Activated T-cell treated with anti-CD3 and anti-CD28 coated beads for 24 hours (primary cell): ENCODE measurements around the gene NTNG1.

ENCODE experiments used
- DNase-seq: peaks from one replicate; pipeline ENCODE4 v3.0.0-alpha.2; 2020; ENCODE audit warnings: low read depth

Gene NTNG1

DNA sequence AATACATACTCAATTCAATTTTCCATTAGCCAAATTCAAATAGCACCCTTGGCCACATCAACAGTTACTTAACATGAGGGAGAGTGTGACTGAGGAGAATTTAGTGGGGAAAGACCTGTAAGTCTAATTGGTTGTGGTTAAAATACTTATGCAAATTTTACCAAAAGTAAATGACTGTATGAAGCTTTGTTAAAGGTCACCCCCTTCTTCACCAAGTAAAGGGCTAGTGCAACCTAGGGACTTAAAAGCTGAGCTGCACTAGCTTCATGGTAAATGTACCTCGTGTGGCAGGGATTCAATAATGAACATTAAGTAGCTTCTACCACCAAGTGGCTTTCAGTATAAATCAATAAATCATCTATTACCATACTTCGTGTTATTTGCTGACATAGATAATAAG lies 372.0 kb downstream of the NTNG1 start:
- DNase-seq: no peak

DNA sequence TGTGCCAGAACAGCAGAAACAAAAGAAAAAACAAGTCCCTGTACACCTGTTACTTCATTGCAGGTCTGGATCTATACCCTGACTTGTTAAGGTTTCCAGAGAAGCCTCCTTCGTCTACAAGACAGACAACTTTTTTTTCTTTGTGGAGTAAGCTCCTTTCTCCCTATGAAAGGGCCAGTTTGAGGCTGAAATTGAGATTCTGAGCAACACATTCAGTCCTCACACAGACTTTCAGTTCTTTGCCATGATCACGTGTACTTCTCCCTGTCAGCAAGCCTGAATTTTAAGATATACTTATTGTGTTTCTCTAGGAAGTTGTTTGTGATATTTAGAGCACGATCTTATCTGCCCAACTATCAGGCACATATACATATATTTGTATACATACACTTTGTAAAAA lies 374.0 kb downstream of the NTNG1 start:
- DNase-seq: no peak

DNA sequence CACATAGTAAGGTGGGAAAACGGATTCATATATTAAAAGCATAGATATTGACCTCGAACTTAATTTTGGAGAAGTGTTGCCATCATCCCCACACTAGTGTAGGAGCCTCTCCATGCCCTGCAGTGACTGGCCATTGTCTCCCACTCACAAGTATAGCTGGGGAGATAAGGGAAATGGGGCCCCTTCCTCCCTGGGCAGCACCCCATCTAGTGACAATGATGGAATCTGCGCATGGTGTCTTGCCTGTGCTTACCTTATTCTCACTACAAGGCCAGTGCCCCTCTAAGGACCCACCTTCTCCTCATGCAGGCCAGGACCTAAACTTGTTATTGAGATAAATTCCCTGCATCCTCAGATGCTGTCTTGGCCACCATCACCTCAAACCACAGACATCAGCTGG lies 374.9 kb downstream of the NTNG1 start:
- no peak for DNase-seq

DNA sequence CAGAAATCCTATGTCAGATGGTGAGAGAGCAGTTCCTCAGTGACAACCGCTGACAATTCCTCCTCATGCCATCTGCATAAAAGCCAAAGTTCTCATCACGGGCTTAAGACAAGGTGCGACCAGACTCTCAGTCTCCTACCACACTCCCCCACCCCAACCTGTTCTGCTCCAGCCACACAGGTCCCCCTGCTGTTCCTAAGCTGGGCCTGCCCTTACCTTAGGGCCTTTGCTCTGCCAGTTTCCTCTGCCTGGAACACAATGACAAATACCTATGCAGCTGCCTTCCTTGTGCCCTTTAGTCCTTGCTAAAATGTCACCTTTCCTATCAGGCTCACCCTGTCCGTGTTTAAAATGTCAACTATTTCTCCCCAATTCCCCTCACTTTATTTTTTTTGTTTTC lies 382.2 kb downstream of the NTNG1 start:
- no peak for DNase-seq

DNA sequence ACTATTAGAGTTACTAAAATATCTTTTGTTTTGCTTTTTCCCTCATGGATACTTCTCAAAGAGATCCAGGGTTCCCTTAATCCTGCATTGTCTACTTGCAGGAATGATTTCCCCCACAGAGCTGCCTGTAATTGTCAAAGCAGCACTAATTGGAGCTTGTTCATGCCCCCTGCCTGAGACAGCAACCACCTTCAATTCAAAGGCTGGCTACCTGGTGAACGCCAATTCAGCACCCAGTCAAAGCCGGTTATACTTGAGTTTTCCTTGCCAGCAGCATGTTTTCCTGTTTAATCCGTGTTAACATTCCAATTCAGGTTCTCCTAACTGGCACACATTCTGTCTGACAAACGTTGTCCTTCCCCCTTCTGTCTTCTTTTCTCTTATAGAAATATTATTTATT lies 382.9 kb downstream of the NTNG1 start:
- no peak for DNase-seq

DNA sequence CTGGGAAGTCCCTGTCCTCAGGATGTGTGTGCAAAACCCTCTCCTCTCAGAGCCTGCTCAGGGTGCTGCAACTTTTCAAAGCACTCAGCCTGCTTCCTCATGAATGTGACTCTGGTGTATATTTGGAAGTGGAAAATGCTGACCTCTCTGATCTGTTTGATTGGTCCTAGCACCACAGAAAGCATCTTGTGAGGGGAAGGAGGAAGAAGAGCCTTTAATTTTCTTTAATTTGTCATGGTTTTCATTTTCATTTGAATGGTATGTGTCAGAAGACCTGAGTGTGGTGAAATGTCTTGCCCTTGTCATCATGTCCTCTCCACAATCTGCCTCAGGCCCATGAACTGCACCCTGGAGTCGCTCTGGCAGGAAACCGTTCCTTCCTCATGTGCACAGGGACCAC lies 383.5 kb downstream of the NTNG1 start:
- no peak for DNase-seq

DNA sequence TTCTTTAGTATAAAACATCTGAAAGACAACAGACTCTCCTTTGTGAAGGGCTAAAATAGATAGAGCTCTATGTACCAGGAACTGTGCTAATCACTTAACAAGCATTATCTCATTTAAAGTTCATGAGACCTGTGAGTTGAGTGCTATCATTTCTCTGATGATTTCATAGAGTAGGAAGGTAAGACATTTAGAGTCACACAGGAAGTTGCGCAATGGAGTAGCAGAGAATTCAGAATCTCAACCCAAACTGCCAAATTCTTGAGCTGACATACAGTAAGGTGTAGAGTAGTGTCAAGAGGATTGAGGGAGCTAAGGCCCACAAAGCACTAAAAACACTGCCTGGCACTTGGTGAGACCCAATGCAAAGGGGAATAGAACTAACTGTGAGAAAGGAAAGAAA lies 384.3 kb downstream of the NTNG1 start:
- no peak for DNase-seq

DNA sequence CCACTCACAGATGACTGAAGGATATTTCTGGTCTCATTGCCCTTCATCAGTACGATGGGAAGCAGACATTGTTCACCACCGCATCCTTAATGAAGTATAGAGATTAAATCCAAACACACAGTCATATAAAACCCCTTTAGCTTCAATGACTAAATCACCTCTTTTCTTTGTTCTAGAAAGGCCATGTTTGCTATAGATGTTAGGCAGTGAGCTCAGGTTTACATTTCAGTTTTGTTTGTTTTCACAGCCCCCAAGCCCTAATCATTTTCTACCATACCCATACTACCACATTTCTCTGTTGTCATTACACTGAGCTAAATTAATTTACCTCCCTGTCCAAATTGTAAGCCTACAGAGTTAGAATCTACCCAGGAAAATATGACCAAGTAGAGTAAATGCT lies 385.1 kb downstream of the NTNG1 start:
- no peak for DNase-seq

DNA sequence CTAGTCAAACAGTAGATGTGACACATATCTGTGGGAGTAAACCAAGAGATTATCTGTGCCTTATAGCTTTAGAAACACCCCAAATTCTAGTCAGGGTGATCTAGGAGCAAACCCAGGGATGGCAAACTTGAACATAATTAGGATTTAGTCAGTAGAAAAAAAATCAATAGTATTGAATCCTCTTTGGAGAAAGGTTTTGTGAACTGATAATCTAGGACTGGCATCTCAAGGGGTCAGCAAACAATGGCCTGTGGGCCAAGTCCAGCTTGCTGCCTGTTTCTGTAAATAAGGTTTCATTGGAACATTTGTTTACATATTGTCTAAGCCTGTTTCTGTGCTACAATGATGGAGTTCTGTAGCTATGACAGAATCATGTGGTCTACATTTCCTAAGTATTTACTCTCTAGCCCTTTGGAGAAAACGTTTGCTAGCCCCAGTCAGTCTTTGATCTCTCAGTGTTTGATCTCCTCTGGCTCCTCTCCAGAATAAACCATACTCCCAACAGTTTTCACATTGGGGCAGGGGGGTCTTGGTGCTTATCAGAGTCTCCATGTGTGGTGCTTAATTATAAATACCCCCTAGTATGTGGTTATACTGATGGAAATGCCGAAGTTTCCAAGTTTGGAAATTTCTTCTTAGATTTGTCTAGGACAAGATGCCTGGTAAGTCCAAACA lies 385.8 kb downstream of the NTNG1 start:
- no peak for DNase-seq

DNA sequence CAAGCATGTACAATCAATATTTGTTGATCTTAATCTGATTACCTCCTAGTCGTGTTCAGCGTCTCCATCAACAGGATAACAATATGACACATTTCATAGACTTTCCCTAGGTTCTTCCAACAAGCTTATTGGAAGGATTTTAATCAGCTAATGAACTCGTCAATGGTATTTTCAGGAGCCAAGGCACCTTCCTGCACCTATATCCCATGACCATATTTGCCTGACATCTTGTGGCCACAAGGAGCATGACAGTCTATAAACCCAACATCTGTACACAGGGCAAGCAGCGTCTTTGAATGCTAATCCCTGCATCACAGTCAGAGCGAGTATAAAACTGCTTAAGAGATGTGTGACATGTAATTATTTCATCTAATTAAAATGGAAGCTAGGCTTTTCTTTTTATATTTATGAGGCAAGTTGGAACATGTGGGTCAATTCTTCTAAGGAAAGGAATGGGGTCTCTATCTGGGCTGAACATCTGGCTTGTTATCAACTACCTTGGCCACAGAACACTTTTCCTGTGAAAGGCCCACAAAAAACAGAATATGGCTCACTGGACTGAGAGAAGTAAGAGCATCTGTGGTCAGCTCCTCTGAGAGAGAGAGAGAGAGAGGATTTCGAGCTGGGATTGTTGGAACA lies 388.8 kb downstream of the NTNG1 start:
- DNase-seq: no peak

DNA sequence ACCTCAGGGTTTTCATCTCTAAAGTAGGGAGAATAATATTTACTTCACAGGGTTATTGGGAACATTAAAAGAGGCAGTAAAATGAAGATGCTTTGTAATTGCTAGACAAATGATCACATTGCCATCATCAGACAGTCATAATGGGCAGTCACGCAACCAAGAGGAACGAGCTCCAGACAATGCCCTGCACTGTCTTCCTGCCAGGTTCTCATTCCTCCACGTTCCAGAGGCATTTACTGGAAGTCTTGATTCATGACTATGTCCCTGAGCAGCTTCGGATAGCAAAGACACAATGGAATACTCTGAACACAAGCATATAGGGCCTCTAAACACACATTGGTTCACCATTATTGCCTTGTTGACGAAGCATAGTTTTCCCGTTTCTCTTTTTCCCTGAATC lies 389.7 kb downstream of the NTNG1 start:
- no peak for DNase-seq

DNA sequence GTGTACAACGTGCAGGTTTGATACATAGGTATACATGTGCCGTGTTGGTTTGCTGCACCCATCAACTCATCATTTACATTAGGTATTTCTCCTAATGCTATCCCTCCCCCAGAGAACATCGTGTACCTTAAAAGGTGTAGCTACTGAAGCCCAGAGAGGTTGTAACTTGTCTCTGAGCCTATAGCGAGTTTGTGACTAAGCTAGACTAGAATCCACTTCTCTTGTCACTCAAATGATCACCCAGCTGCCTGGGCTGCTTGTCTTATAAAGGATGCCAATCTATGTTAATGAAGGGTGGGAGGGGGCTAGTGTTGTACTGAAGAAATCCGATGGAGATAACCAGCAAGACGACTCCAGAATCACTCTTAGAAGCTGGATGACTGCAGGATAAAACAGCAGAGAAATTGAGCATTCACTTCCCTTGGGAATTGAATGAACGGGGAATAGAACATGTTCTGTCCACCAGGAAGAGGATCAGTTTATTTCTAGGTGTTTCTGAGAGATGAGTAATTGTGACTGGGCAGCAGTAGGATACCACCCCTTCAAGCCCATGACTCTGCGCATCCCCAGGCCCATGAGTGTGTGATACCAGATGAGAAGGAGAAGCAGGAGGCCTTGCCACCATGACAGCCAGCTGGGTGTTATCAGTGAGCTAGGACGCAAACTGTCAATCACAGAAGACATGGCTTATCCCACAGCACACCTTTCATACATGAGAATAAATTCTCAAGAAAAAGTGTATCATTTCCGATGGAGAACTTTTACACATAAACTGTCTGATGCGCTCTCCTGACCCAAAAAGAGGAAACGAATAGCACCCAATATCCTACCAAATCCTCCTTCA lies 390.4 kb downstream of the NTNG1 start:
- no peak for DNase-seq

DNA sequence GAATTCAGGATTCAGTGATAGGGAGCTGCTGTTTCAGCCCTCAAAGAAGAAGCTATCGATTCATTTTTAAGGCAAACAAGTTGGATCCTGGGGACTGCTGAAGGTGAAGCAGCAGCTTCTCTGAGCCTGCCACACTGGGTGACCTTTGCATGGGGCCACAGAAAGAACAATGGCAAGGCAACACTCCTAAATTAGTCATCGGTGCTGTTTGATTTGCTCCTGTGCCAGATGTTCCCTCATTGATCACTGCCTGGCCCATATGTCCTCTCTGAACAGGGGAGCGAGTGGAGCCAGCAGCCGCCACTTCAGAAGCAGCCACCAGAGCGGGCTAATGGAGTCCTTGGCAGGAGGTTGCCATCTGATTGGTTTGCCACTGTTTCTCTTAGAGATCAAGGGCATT lies 391.5 kb downstream of the NTNG1 start:
- DNase-seq: no peak
